GOT3 (cell line): ENCODE results near the gene PCDHA9.
"Not testable (repeated sequence)": the region's sequence is repeated elsewhere in the genome, so short reads cannot be mapped to it uniquely, and the experiment has no call there.

ENCODE experiments used
- DNase-seq: peaks from one replicate; lab custom pipeline; 2025; ENCODE audit warnings: mixed read lengths; lab: John Stamatoyannopoulos, UW

PCDHA9 gene

GRCh38 chr5:140848139-140849102, at the start of gene PCDHA9:
Gene PCDHA9 (plus strand): TSS chr5:140848382. CDS start chr5:140848496, 114 bp downstream.
- DNase-seq: not testable (repeated sequence)

- DNase-seq: no peak
Measured at GRCh38 chr5:140800816-140801493, 47.2 kb upstream of the PCDHA9 start, which contains the start of gene PCDHA3. Gene PCDHA3 (plus strand): TSS chr5:140801057.

- no peak for DNase-seq
Measured at GRCh38 chr5:140801494-140801841, 46.7 kb upstream of the PCDHA9 start.

GRCh38 chr5:140802381-140802780, 45.8 kb upstream of the PCDHA9 start:
- DNase-seq: not testable (repeated sequence)

- no peak for DNase-seq
Measured at GRCh38 chr5:140802781-140803271, 45.4 kb upstream of the PCDHA9 start.

- DNase-seq: no peak
Measured at GRCh38 chr5:140806834-140807775, 41.1 kb upstream of the PCDHA9 start, which contains the start of gene PCDHA4. Gene PCDHA4 (plus strand): TSS chr5:140807068.

GRCh38 chr5:140808241-140808888, 39.8 kb upstream of the PCDHA9 start:
- not testable (repeated sequence) for DNase-seq

GRCh38 chr5:140808889-140809291, 39.3 kb upstream of the PCDHA9 start:
- DNase-seq: no peak

GRCh38 chr5:140821375-140822280, 26.6 kb upstream of the PCDHA9 start, which contains the start of gene PCDHA5:
Gene PCDHA5 (plus strand): TSS chr5:140821613.
- DNase-seq: no peak

GRCh38 chr5:140822281-140822629, 25.9 kb upstream of the PCDHA9 start:
- DNase-seq: no peak

- DNase-seq: not testable (repeated sequence)
Measured at GRCh38 chr5:140822969-140823368, 25.2 kb upstream of the PCDHA9 start.

- DNase-seq: no peak
Measured at GRCh38 chr5:140823475-140823874, 24.7 kb upstream of the PCDHA9 start.

GRCh38 chr5:140827704-140828361, 20.3 kb upstream of the PCDHA9 start, which contains the start of gene PCDHA6:
Gene PCDHA6 (plus strand): TSS chr5:140827960. CDS start chr5:140828092, 132 bp downstream.
- no peak for DNase-seq

- no peak for DNase-seq
Measured at GRCh38 chr5:140828362-140828737, 19.8 kb upstream of the PCDHA9 start.

- DNase-seq: not testable (repeated sequence)
Measured at GRCh38 chr5:140829511-140830501, 18.4 kb upstream of the PCDHA9 start.

- DNase-seq: no peak
Measured at GRCh38 chr5:140833993-140834392, 14.2 kb upstream of the PCDHA9 start, which contains the start of gene PCDHA7. Gene PCDHA7 (plus strand): TSS chr5:140834269. CDS start chr5:140834384, 115 bp downstream.

GRCh38 chr5:140834439-140835008, 13.7 kb upstream of the PCDHA9 start:
- DNase-seq: not testable (repeated sequence)
